DMS 273 (cell line): ENCODE measurements around the gene GALNT8.

Experiments used
- DNase-seq: peaks from one replicate; lab custom pipeline; 2025; ENCODE audit not compliant: unreplicated experiment; lab: John Stamatoyannopoulos, UW

GALNT8 gene

DNA sequence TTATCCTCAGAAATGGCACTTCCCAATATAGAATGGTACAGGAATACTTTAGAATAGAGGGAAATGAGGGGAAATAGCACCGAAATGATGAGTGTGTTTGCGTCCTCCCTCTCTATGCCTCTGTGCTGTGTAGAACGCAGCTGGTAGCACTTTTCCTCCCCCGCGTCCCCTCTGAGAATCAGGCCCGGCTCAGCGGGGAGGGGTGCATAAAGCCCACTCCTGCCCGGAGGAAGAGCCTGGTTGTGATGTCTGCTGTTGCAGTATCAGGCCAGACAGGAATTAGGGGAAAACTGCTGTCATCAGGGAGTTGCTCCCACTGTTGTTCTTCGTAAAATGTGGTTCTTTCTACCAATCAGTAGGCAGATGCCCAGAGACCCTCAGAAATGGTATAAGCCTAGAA is 76.0 kb downstream of the GALNT8 start:
- DNase-seq, result no peak

DNA sequence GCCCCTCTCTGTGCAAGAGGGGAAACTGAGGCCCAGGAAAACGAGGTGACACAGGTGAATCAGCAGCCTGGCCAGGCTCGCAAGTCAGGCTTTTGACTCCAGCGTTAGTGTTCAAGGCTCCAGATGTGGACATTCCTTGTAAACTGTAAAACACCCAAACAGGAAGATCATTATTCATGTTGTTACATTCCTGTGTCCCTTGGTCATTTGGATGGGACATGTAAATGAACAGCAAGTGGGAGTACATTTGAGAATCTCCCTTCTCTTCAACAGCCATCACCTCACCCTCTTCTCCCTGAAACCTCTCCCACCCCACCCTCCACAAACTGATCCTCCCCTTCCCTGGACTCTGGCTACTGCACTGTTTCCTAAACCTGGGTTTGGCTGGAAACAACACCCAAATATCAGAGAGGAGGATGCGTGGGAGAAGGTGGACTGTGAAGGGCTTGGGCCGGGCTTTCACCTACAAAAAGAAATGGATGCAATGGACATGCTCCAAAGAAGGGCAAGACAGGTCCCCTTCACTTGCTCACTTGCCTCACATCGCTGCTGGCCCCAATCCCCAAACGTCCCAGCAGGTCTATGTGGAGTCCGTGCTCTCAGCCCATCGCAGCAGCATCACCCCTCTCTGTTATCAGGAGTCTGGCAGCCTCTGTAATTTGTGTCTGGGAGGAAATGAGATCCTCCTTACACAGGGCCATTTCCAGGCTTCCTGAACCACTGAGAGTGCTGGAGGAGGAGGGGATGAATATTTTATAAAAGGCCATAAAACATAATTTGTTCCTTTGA is 76.7 kb downstream of the GALNT8 start:
- DNase-seq, result no peak

DNA sequence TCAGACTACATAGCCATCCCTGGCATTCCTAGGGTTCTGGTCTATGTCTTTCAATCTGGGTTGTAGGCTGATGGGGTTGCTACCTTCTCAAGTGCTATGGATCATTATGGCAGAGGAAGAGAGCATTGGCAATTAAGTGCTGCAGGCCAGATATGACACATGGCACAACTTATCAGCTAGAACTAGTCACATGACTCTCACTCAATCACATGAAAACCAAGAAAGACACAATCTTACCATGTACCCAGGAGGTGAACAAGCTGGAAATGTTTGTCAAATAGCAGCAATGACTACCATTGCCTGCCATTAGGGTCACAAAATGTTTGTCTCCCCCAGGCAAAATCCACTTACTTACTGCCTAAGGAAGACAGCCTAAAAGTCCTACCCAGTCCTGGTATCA is 80.4 kb downstream of the GALNT8 start:
- DNase-seq, result no peak

DNA sequence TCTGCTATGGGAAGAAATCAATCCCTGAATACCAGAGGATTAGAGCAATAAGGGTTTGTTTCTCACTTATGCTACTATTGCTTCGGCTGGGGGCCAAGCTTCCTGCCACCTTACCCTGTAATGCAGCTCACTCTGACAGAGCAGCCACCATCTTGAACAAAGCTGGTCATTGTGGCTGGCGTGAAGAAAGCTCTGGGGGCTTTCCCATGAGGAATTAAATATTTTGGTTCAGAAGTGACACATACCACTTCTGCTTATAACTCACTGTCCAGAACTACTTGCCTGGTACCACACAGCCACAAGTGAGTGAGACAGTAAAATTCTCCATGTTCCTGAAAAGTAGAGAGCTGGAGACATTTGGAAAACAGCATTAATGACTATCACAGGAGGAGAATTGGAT is 82.6 kb downstream of the GALNT8 start:
- no peak for DNase-seq

DNA sequence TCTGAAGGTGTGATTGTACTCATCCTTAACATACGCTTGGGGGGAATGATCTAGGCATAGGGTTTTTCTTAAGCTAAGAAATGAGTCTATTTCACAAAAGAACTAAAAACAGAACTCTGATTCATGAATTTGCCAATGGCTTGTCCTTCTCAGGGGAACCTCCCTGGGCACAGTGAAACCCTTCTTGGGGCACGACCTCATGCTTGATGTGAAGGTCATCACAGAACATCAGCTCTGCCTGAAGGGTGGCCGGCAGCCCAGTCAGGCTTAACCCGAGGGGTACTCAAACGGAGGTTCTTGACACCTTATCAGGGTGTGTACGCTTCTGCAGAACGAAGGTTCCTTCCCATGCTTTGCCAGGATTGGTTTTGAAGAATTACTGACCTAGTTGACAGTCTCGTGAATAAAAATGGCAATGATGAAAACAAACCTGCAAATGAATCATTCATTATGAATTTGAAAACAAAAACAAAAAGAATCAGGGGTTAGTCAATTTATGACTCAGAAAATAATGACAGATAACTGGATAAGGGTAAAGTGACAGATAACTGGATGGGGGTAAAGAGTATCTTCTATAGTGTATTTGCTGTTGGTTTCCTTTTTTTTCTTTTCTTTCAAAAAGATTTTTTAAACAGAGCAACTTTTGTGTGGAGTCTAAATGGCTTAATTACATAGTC is 86.4 kb downstream of the GALNT8 start:
- DNase-seq, result no peak

DNA sequence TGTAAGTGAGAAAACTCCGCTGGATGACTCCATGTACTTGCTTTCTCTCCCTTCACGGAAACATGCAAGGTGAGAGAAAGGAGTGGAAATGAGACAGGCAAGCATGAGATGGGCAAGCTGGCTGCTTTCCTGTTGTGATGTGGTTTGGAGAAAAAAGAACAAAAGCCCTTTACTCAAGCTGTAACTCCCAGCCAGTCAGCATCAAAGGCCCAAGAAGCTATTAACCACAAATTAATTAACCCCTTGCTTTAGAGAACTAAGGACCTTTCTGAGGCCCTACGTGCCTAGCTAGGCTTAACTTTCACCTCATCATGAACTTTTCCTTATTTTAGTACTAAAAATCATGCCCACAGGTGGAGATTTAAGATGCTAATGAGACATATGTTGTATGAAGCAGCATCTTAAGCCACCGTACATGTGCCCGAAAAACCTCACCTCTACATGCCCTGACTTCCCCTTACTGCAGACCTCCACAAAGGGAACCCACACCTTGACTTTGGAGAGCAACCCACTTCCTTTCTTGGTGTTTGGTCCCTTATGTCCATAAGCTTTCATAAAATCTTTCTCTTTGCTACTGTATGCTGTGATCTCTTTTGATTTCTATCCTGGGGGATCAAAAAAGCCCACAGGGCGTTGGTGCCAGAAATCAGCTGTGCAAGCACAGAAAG is 87.0 kb downstream of the GALNT8 start:
- no peak for DNase-seq

DNA sequence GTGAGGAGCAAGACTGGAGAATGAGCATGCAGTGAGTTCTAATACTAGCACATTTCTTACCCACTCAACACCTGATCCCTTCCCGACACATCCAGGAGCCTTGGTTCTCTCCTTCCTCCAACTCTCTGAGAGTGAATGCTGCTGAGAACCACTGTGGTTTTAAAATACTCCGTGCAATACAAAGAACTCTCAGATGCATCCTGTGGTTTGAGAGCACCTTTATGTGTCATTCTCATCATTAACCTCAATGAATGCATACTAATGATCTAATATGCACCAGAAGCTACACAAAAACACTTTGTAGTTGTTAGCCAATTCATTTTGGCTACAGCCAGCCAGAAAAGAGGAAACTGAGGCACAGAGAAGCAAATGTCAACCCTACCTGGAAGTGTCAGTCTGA is 87.6 kb downstream of the GALNT8 start:
- DNase-seq, result no peak

DNA sequence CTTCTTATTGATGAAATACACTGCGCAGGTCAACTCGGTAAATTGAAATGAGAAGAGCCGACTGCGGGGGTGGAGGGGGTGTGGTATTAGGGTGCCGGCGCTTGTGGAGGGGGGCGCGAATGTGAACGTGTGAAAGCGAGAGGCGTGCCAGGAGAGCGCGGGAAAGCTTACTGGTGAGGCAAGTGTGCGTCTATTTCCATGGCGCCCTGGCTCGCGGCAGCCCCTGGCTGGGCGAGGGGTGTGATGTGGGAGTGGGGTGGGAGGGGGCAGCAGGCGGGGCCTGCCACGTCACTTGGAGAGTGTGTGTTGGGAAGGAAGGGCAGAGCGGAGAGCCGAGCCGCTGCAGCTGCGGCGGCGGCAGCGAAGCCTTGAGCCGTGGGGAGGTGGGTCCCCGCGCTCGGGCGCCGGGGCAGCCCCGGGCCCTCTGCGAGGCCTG is 88.8 kb downstream of the GALNT8 start:
- peak; percentile 6 for DNase-seq

DNA sequence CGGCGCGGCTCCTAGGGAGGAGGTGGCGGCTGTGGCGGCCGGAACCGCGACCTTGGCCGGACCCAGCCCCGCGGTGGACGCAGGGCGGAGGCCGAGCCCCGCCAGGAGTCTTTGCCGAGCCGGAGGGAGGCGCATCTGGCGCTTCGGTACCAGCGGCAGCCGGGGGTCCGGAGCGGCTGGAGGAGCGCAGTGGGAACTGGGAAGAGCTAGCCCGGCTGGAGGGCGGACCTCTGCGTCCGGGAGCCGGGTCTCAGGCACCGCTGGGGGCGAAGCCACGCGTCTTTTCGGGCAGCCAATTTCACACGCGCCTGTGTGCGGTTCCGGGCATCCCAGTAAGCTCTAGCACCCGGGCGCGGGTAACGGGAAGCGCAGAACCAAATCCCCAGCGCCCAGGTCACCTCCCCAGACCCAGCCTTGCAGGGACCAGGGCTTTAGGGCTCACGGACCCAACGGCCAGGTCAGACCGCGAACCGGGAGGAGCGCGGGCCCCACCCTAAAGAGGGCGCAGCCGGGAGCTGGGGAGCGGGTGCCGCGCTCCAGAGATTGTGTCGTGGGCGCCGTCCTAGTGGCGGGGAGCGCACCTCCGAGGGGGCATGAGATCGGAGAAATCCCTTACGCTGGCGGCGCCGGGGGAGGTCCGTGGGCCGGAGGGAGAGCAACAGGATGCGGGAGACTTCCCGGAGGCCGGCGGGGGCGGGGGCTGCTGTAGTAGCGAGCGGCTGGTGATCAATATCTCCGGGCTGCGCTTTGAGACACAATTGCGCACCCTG is 89.4 kb downstream of the GALNT8 start:
- no peak for DNase-seq

DNA sequence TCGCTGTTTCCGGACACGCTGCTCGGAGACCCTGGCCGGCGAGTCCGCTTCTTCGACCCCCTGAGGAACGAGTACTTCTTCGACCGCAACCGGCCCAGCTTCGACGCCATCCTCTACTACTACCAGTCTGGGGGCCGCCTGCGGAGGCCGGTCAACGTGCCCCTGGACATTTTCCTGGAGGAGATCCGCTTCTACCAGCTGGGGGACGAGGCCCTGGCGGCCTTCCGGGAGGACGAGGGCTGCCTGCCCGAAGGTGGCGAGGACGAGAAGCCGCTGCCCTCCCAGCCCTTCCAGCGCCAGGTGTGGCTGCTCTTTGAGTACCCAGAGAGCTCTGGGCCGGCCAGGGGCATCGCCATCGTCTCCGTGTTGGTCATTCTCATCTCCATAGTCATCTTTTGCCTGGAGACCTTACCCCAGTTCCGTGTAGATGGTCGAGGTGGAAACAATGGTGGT is 90.0 kb downstream of the GALNT8 start:
- no peak for DNase-seq

DNA sequence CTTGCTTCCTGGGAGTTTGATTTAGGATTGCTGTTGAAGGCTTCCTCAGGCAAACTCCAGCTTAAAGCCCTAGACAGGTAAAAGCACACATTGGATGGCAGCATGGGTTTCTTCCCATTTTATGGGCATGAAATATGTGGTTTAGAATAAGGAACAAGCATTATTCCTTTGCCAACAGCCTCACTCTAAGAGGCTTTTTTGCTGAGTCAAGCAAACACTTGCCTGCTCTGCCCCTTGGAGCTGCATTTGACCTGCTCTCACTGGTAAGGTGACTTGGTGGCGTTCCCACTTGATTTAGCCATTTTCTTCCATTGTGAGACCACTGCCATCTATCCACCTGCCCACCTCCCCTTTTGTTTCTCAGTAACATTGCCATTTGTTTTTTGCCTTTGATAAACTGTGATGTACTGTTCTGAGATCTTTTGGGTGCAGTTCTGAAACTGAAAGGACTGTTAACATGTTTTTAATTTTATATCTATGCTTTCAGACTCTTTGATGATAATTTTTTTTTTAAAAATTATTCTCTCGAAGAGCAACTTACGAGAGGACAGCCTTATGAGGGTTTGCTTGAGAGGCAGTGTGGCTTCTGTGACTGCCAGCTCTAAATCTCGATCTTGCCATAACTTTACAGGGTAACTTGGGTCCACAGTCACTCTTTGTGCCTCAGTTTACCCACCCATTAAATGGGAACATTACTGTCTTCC is 92.6 kb downstream of the GALNT8 start:
- no peak for DNase-seq

DNA sequence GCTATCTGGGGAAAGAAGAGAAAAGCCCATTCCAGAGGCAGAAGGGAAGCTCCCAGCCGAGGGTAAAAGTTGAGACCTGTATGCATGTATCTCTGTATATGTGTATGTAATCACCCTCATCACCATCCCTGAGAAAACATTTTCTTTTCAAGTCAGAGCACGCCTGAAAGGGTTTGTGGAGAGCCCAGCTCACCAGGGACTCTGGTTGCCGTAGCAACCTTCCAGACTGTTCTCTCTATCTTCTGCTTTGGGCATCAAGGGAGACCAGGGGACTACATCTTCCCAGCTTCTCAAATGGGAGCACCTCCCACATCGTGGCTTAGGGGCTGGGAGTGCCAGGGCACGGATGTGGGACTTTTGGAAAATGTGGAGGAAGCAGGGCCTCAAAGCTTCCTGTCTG is 93.5 kb downstream of the GALNT8 start:
- no peak for DNase-seq

DNA sequence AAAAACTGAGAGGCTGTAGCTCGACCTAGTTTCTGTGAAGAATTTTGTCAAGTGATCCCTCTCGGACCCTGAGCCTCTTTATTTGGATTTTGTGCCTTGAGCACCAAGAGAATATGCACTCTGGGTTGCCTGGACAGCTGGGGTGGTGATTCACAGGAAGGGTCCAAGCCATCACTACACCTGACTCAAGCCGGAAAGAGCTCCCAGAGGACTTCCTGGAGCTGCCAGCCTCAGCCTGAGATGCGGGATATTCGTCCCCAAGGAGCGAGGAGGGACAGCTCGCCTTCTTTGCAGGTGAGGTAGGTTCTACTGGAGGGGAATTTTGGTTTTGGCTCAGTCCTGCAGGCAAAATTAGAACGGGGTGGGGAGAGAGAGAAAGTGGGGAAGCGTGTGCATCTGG is 94.3 kb downstream of the GALNT8 start:
- DNase-seq, result no peak

DNA sequence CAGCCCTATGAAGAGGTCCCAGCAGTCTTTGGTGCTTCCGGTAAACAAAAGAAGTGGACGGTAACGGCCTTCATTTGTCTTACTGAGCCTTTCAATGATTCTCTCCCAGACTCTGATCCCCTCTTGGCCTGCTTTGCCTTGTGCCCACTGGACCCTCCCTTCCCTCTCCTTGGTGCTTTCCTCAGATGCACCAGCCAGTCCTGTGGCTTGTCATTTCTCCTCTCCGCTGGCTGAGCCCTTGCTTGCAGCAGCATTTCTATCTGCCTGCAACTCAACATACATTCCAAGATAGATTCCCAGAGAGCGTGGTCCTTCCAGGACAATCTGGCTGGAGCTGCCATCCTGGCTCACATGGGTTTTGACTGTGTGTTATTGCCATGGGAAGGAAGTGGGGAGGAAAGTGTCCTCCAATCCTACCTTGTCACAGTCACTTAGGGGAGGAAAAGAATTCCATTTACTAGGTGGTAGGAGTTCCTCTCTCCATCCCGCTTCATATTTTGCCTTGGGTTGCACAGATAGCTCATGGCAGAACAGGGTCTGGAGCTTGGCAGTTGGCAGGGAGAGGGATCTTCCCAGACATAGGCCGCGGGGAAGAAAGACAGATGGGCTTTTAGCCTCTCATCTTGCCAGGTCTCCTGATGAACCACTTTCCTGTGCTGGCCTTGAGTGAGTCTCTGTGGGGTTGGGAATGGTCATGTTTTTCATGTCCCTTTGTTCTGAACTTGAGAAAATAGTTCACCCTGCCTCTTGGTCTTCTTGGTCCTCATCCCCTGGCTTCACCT is 96.7 kb downstream of the GALNT8 start:
- no peak for DNase-seq

DNA sequence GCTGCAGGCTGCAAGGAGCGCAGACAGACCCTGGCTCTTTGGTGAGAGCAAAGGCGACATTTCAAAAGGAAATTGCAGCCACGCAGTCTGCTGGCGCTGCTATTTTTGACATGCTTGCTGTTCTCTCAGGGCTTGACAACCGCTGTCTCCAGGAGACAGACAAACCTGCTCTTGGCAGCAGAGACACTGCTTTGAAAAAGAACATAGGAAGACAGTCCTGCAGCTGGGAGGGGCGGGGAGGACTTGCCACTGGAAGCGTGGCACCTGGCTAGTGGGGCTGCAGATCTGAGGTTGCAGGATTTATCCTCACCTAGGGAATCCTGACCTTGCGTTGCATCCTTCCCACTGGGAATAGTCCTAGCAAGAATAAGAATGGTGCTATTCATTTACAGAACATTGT is 97.7 kb downstream of the GALNT8 start:
- no peak for DNase-seq

DNA sequence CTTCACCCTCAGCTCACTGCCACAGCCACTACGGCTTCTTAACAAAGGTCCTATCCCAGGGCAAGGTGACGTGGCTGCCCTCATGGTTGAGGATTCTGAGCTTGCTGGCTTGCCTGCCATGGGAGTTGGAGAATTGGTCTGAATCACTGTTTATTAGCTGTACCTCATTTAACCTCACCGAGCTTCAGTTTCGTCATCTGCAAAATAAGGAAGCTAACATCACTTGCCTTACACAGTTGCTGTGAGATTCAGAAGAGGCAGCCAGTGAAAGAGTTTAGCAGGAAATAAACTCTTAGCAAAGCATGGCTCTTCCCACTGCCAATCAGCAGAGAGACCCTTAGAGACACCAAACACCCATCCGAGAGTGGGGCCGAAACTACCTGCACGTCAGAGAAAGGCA is 99.5 kb downstream of the GALNT8 start:
- no peak for DNase-seq

DNA sequence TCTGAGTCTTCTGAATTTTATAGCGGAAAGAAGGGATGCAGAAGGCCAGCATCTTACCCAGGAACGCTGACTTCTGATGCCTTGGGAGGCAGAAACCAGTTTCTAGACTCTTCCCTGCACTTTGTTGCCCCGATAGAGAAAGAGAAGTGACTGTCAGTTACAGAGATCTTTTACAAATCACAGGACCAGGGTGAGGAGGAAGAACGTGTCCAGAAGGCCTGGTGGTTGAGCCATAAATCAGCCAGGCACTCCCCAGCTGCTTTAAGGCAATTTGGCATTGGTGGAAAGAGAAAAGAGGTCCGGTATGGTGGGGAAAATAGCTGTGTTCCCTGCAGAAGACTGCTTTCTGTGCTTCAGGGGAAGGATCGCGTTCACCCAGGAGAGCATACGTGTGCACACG is 100.8 kb downstream of the GALNT8 start:
- no peak for DNase-seq
